ENCODE results near the gene UTP14C. TPM values are rescaled to one million over a fixed set of nuclear protein-coding genes. Genes with fewer than 3 reads are reported as not detected.
"Not testable (repeated sequence)": the region's sequence is repeated elsewhere in the genome, so short reads cannot be mapped to it uniquely, and the experiment has no call there.

The UTP14C gene
- polyA plus RNA-seq, 1 donor: 19.9 TPM

GRCh38 chr13:52004511-52005170 lies 19.9 kb upstream of the UTP14C start:
- DNase-seq: no peak

DNA sequence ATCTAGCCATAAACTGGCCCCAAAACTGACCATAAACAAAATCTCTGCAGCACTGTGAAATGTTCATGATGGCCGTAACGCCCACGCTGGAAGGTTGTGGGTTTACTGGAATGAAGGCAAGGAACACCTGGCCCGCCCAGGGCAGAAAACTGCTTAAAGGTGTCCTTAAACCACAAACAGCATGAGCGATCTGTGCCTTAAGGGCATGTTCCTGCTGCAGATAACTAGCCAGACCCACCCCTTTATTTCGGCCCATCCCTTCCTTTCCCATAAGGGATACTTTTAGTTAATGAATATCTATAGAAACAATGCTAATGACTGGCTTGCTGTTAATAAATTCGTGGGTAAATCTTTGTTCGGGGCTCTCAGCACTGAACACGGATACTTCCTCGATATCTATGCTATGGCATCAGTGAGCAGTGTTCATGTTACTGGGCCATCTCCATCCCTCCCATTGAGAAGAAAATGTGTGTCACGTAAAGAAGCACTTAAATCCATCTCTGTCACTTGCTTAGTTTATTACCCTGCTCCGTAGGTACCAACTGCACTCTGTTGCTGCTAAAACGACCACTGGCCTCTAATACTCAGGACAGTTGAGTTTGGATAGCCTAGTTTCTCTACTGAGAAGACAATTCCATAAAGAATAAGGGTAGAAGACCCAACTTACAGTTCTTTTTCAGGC lies 18.5 kb upstream of the UTP14C start:
- no peak for DNase-seq

GRCh38 chr13:52006523-52007245 lies 17.8 kb upstream of the UTP14C start:
- DNase-seq: no peak

DNA sequence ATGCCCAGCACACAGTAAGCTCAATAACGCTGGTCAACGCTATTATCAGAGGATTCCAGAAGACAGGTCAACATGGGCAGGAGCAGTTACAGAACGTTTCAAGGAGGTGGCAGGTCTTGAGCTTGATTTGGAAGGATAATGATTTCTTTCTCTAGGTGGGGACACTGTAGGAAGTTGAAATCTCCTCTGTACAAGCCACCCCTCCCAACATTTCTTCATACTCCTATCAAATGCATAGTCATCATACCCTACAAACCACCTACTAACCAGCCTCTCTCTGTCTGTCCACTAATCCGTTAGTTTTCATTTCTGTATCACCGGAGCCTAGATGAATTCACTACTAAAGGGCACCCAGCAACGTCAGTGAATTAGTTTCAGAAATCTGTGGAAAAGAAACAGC lies 14.5 kb upstream of the UTP14C start:
- no peak for DNase-seq

DNA sequence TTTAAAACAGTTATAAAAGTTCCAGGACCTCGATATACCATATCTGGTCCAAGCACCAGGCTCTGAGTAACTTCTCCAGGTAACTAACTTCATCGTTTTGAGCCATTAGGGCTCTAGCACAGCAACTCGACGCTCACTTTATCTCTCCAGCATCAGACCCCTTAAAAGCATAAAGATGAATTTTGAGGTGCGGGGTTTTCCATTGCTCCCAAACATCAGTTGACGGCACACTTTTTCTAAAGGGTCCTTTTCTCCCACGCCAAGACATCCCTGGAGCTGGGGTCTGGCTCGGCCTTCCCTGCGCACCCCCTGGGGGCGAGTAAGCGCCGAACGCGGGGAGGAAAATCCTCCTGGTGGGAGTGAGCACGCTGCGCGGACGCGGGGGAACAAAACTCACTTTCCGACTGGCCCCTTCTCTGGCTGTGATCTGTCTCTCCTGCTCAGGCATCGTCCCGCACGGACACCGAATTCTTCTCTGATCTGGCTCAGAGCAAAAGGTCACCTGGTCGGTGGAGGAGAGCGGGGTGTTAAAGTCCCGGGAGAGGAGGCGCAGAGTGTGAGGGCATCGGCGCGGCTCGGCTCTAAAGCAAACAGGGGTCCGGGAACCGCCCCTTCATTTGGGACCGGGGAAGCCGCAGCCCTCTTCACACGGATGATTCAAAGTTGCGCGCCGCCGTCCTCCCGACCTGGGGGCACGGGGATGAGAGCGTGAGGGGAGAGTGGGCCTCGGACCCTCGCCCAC lies 13.4 kb upstream of the UTP14C start, which contains the start of gene ATP7B:
TSS of gene ATP7B (minus strand) at position 561 of the 742 bp plus-strand sequence. CDS start at position 448, 113 bp downstream.
- DNase-seq: no peak

DNA sequence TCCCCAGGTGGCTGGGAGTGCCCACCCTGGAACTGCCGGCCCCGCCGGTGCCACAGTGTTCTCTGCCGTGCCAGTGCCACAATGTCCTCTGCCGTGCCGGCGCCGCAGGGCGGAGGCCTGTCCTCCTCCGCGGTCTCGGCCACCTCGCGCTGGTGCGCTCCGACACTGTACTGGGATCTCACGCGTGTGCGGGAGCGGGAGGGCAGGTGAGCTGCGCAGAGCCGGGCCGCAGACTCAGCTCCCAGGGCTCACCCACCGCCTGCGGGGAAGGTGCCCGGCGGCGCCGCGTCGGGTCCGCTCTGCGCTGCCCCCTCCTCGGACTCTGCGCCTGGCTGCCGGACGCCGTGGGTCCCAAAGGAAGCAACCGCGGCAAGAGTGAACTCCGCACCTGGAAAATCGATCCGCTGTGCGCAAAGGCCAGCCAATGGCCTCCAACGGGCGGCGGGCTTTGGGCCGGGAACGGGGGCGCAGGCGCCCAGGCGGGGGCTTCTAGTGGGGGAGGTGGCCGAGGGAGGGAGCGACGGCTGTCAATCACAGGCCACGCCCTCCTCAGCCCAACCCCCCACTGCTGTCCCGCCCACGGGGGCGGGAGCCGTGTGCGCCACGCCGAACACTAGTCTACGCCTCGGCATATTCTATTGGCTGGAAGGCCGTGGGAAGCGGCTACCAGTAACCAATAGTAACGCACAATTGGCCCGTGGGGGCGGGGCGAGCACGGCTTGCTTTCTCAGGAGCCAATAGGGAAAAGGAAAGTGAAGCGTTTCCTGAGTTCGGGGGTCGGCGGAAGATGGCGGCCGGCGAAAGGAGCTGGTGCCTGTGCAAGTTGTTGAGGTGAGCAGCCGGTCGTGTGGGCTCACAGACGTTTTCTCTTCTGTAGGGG lies 12.6 kb upstream of the UTP14C start, which contains the start of gene ALG11:
TSS of gene ALG11 (plus strand) at position 767 of the 880 bp plus-strand sequence. CDS start at position 788, 21 bp downstream.
- DNase-seq: peak; percentile 98

DNA sequence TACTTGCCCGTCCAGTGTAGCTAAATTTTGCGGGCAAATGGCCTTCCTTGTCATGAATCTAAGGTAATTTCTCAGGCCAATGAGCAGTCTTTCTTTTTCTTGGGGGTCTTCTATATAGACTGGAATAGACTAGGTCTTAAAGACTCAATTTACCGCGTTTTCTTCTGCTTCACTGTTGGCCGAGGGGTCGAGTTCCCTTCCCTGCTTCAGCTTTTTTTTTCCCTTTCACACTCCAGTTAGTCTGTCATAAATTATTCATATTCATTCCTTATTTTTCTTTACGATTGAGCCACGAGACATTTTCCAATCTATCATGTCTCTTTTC lies 12.0 kb upstream of the UTP14C start:
- DNase-seq: no peak

- DNase-seq: no peak
Measured at GRCh38 chr13:52016296-52016695, 8.2 kb upstream of the UTP14C start.

DNA sequence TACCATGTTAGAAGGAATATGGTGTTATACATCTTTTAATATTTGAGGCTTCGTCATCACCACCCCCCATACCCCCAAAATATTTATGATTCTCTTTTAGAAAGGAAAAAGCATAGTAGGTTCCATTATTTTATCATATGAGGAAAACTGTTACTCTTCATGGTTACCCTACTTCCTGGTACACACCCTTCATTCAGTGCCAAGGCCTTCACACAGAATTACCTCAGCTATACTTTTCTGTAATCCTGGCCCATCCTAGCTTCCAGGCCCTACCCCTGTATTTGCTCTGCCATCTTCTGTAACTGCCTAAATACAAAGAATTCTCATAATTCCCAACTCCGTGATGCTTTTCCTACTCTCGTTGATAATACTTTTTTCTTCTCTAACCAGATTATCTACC lies 4.3 kb upstream of the UTP14C start:
- DNase-seq: no peak

GRCh38 chr13:52022356-52022755 lies 2.1 kb upstream of the UTP14C start:
- DNase-seq: no peak

DNA sequence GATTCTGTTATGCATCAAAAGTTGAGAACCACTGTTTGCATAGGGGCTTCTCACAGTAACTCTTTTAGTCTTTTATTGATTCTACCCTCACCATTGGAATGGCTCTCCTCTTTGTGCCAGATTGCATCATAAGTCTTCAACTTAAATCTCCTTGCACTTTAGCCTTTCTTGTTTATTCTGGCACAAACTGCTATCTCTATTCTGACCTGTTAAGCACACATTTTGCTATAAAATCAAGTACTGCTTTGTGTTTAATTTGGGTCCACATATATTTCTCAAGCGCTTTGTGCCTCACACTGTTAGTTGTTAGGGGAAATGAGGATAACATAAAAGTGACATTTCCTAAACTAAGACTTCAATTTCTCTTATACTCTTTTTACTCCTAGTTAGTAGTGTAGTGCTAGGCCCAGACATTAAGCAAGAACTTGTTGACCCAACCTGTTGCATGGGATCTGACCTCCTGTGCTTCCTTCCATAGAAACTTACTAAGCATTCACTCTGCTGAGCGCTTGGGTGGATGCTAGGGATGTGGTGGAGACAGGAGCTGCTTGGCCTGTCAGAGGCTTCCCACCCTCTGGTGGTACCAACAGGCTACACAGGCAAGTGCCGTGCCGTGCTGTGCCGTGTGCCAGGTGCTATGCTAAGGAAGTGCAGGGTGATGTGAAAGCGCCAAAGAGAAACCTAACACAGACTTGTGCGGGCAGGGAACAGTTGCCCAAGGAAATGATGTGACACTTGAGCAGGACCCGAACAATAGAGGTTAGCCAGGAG lies 1.2 kb downstream of the UTP14C start:
- no peak for DNase-seq

GRCh38 chr13:52026246-52026626 lies 1.7 kb downstream of the UTP14C start:
- no peak for DNase-seq

DNA sequence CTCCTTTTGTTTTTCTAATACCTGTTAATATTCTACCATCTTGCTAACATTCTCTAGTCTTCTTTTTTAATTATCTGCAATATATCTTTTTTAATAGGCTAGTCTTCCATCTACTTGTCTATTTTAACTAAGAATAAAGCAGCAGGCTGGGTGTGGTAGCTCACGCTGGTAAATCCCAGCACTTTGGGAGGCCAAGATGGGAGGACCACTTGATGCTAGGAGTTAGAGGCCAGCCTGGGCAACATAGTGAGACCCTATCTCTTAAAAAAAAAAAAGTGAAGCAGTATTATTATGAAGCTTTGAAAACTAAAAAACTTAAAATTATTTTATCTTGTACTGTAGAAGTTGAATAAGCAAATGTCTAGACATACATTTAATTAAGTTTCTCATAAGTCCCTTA lies 3.3 kb downstream of the UTP14C start:
- DNase-seq: no peak

GRCh38 chr13:52029569-52029968 lies 5.1 kb downstream of the UTP14C start:
- DNase-seq: no peak

DNA sequence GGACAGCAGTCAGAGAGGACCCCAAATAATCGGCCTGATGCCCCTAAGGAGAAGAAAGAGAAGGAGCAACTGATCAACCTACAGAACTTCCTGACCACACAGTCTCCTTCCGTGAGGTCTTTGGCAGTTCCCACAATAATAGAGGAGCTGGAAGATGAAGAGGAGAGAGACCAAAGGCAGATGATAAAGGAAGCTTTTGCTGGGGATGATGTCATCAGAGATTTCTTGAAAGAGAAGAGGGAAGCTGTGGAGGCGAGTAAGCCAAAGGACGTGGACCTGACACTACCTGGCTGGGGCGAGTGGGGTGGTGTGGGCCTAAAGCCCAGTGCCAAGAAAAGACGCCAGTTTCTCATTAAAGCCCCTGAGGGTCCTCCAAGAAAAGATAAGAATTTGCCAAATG lies 5.9 kb downstream of the UTP14C start:
- not testable (repeated sequence) for DNase-seq

DNA sequence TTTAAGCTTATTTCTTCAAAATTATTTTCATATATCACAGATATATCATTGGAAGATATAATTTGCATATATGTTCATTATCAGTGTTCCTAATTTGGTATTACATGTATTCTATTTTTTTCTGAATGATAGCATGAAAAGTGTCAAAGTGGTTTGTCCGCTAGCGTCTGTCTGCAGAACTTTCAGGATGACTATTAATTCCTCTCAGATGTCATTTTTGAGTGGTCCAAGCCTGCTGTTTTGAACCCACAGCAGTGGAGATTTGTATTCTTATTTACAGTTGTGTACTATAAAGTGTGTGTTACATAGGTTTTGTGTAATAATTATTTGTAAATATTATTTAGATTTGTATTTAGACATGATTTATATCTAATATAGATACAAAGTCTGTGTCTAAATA lies 8.5 kb downstream of the UTP14C start:
- no peak for DNase-seq

DNA sequence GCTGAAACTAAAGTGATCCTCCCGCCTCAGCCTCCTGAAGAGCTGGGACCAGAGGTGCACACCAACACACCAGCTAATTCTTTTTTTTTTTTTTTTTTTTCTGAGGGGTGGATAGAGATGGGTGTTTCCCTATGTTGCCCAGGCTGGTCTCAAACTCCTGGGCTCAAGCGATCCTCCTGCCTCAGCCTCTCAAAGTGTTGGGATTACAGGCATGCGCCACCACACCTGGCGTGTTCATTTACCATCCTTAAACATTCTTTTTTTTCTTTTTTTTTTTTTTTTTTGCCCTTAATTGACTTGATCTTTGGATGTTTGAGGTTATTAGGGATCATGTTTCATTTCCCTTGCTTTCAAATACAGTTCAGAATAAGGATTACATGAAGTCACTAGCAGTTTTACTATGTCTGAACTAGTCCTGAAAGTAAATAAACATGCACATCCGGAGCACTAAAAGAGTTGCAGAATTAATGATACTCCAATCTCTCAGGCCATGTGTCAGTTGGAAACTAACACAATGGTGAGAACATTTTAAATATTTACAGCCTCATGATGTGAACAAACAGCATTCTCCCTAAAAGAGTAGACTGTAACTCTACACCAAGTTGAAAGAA lies 10.2 kb downstream of the UTP14C start:
- no peak for DNase-seq

DNA sequence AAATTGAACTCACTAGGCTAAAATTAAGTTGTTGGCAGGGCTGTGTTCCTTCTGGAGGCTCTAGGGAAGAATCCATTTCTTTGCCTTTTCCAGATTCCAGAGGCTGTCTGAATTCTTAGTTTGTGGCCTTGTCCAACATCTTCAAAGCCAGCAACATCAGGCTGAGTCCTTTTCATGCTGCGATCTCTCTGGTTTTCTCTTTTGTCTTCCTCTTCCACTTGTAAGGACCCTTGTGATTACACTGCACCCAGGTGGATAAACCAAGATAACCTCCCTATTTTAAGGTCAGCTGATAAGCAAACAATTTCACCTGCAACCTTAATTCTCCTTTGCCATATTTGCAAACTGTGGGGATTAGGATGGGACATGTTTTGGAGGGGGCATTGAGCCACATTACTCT lies 11.5 kb downstream of the UTP14C start:
- DNase-seq: no peak

DNA sequence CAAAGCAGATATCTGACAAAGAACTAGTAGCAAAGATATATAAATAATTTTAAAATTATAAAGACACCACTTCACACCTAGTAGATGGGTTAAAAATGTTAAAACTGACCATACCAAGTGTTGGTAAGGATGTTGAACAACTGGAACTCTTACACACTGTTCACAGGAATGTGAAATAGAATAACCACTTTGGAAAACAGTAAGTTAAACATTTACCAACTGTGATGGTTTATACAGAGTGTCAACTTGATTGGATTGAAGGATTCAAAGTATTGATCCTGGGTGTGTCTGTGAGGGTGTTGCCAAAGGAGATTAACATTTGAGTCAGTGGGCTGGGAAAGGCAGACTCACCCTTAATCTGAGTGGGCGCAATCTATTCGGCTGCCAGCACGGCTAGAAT lies 19.2 kb downstream of the UTP14C start:
- no peak for DNase-seq

DNA sequence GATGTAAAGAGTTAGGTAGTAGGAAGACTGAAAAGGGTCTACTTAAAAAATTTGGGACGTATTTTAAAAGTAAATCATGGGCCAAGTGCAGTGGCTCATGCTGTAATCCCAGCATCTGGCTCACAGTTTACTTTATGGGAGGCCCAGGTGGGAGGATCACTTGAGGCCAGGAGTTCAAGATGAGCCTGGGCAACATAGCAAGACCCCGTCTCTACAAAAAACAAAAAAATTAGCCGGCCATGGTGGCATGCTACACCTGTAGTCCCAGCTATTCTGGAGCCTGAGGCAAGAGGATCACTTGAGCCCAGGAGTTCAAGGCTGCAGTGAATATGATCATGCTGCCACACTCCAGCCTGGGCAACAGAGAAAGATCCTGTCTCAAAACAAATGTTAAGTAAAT lies 23.0 kb downstream of the UTP14C start:
- no peak for DNase-seq

DNA sequence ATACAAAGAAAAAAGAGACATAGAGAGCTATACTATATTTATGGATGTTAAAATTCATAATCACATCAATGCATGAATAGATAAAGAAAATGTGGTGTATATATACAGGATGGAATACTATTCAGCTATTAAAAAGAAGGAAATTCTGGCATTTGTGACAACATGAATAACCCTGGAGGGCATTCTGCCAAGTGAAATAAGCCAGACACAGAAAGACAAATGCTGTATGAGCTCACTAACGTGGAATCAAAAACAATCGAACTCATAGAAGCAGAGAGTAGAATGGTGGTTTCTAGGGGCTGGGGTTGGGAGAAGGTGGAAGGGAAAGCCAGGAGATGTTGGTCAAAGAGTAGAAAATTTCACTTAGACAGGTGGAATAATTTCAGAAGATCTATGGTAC lies 24.0 kb downstream of the UTP14C start:
- no peak for DNase-seq

All from hindlimb muscle (tissue), 1 donor.